ACC112 (cell line): Measurements from ENCODE around the gene AP2A2.

ENCODE experiments used
- H2AFZ ChIP-seq: fragments of 200-600 bp; sonication (generic); one replicate; pipeline ENCODE4 v1.6.0; 2017; ENCODE audit warnings: antibody characterized with exemption, low read length; ENCODE audit not compliant: unreplicated experiment
- H3K27ac ChIP-seq: fragments of 200-600 bp; sonication (generic); 2 replicates; pipeline ENCODE4 v1.5.1; 2014; ENCODE audit warnings: low read depth, mild to moderate bottlenecking, antibody characterized with exemption, low read length, moderate library complexity
- H3K27me3 ChIP-seq: fragments of 200-600 bp; sonication (generic); 2 replicates; pipeline ENCODE4 v1.6.1; 2014; ENCODE audit warnings: mild to moderate bottlenecking, antibody characterized with exemption, low read length, moderate library complexity, mixed read lengths; ENCODE audit not compliant: insufficient read depth
- H3K36me3 ChIP-seq: fragments of 200-600 bp; sonication (generic); 2 replicates; pipeline ENCODE4 v1.6.1; 2016; ENCODE audit warnings: mild to moderate bottlenecking, antibody characterized with exemption, low read length, moderate library complexity, mixed read lengths; ENCODE audit not compliant: insufficient read depth
- H3K4me1 ChIP-seq: fragments of 200-600 bp; sonication (generic); one replicate; pipeline ENCODE4 v1.6.1; 2016; ENCODE audit warnings: low read length, mixed read lengths; ENCODE audit not compliant: insufficient read depth, unreplicated experiment, control insufficient read depth
- H3K4me3 ChIP-seq: fragments of 200-600 bp; sonication (generic); 2 replicates; pipeline ENCODE4 v1.5.1; 2014; ENCODE audit warnings: mild to moderate bottlenecking, low read depth, low read length
- H3K79me2 ChIP-seq: fragments of 200-600 bp; sonication (generic); one replicate; pipeline ENCODE4 v1.6.0; 2016; ENCODE audit warnings: low read length; ENCODE audit not compliant: control insufficient read depth, unreplicated experiment, insufficient read depth

Gene AP2A2

DNA sequence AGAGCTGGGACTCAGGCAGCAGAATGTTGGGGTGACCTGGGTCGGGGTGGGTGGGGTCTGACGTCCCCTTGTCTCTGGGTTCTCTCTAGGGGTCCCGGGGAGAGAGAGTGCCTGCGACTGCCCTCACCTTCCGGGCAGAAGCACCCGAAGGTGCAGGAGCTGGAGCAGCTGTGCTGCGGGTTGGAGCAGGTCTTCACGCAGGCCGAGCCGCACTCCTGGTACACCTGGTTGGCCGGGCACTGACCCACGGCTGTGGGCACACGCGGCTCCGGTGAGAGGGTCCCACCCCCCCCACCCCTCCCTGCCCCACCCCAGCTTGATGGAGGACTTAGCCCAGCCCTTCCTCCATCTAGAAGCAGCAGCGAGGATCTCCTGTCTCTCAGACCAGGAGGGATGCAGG is 104.4 kb downstream of the AP2A2 start:
- Histone ChIP-seq H3K27ac (no peak overlapping the region), H2AFZ (no peak overlapping the region), H3K36me3 (no peaks in the 10 kb centered on the region), H3K79me2 (no peaks in the 10 kb centered on the region), H3K4me3 (no peak overlapping the region), H3K4me1 (no peaks in the 10 kb centered on the region), H3K27me3 (no peaks in the 10 kb centered on the region)

DNA sequence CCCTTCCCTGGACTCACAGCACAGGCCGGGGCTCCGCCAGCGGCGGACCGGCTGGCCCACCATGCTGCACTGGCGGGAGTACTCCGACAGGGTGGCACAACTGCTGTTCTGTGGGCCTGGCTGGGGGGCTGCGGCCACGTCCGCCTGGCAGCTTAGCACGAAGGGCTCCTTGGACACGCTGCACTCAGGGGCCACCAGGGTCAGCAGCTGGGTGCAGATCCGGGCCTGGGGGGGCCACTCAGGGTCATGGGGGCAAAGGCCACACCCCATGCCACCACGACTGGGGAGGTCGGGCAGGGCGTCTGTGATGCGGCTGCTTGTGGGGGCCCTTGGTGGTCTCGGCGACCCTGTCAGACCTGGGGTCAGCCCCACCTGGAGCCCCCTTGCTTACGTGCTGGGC is 104.9 kb downstream of the AP2A2 start:
- Histone ChIP-seq H3K27ac (no peak overlapping the region), H3K36me3 (no peaks in the 10 kb centered on the region), H3K4me1 (no peaks in the 10 kb centered on the region), H3K27me3 (no peaks in the 10 kb centered on the region), H3K4me3 (no peak overlapping the region), H2AFZ (no peak overlapping the region), H3K79me2 (no peaks in the 10 kb centered on the region)

DNA sequence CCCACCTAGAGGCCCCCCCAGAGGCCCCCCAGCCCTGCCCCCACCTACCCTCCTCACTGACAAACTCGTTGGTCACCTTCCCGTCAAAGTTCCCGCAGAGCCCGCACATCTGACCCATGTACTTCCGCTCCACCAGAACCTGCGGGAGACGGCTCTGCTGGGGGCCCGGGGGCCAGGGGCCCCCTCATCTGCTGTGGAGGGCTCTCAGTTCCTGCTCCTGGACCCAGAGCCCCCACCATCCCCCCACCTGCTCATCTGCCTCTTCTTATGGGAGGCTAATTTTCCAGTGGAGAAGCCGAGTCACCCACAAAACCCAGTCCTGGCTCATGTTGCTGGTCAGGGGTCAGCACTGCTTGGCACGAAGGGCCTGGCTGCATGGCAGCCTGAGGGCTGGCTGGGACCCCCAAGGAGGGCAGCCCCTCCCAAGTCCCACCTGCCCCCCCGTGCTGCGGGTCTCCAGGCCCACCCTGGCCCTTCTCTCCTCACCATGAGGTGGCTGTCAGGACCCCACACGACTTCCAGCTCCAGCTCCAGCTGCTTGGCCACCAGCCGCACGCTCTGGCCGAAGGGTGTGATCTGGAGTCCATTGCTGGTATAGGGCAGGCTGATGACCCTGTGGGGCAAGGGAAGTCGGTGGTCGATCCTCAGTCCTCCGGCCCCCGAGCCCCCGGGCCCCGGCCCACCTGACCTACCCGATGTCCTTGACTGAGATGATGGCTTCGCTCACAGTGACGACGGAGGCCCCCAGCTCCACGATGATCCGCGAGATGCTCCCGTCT is 105.6 kb downstream of the AP2A2 start:
- H3K4me3 ChIP-seq: no peak overlapping the region
- H3K36me3 ChIP-seq: no peaks in the 10 kb centered on the region
- H3K4me1 ChIP-seq: no peaks in the 10 kb centered on the region
- H2AFZ ChIP-seq: no peak overlapping the region
- H3K27ac ChIP-seq: no peak overlapping the region
- H3K27me3 ChIP-seq: no peaks in the 10 kb centered on the region
- no peaks in the 10 kb centered on the region for H3K79me2 ChIP-seq

GRCh38 chr11:1032310-1032891 is 106.7 kb downstream of the AP2A2 start:
- Histone ChIP-seq H3K27me3 (no peaks in the 10 kb centered on the region), H3K79me2 (no peaks in the 10 kb centered on the region), H3K27ac (no peak overlapping the region), H3K4me1 (no peaks in the 10 kb centered on the region), H2AFZ (no peak overlapping the region), H3K36me3 (no peaks in the 10 kb centered on the region), H3K4me3 (no peak overlapping the region)

DNA sequence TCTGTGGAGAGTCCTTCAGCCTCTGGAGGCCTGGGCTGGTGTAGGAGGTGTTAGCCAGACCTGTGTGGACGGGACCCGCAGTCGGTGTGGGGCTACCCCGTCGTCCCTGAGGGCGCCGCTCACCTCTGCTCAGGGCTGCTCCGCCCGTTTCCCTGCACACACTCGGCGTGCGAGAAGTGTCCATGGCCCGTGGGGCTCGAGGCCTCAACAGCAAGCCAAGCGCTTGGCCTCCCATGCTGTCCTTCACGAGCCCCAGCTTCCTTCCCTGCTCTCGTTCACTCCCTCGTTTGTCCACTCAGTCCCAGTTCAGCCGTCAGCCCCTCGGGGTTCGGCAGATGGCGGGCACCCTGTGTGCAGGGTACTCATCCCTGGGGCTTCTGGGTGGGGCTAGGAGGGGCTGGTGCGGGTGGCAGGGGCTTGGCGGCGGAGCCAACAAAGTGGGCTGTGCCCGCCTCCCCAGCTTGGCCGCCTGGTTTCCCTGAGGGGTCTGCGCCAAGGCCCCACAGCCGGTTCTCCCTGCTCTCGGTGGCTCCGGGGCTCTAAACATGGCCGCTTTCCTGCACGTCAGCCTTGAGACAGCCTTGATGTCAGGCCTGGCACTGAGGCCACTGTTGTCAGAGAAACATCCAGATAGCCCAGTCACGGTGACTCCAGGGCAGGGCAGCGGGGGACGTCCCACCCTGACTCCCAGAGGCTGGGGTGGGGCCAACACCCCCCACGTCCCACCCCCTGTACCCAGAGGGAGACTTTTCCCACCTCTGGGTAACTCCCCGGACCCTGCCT is 107.5 kb downstream of the AP2A2 start:
- Histone ChIP-seq H2AFZ (no peak overlapping the region), H3K4me3 (no peak overlapping the region), H3K27ac (no peak overlapping the region), H3K36me3 (no peaks in the 10 kb centered on the region), H3K4me1 (no peaks in the 10 kb centered on the region), H3K27me3 (no peaks in the 10 kb centered on the region), H3K79me2 (no peaks in the 10 kb centered on the region)

DNA sequence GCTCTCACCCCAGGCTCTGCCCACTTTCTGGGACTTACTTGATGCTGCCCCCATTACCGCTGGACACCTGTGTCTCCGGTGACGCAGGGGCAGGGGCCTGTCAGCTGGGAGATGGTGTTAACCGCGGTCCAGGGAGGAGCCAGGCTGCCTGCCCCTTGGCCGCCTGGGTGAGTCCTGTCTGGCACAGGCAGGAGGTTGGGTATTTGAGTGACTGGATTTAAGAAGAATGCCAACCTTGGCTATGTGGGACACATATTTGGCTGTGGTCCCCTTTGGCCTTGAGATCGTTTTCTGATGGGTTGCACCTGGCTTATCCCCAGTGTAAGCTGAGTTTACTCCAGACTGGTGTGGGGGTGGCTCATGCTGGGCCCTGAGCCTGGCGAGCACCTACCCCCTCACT is 108.3 kb downstream of the AP2A2 start:
- H3K36me3 ChIP-seq: no peaks in the 10 kb centered on the region
- no peaks in the 10 kb centered on the region for H3K4me1 ChIP-seq

GRCh38 chr11:1034456-1035295 is 109.0 kb downstream of the AP2A2 start:
- Histone ChIP-seq H2AFZ (no peak overlapping the region), H3K27ac (no peak overlapping the region), H3K4me3 (no peak overlapping the region), H3K79me2 (no peaks in the 10 kb centered on the region), H3K36me3 (no peaks in the 10 kb centered on the region), H3K4me1 (no peaks in the 10 kb centered on the region), H3K27me3 (no peaks in the 10 kb centered on the region)

More for the DNA sequence above, 108.3 kb downstream of the AP2A2 start:
- Histone ChIP-seq H3K27me3 (no peaks in the 10 kb centered on the region), H3K27ac (no peak overlapping the region), H2AFZ (no peak overlapping the region), H3K4me3 (no peak overlapping the region), H3K79me2 (no peaks in the 10 kb centered on the region)

GRCh38 chr11:1035577-1036283 is 110.1 kb downstream of the AP2A2 start:
- Histone ChIP-seq H3K36me3 (no peaks in the 10 kb centered on the region), H3K27me3 (no peaks in the 10 kb centered on the region), H3K27ac (no peak overlapping the region), H2AFZ (no peak overlapping the region), H3K4me1 (no peaks in the 10 kb centered on the region), H3K4me3 (no peak overlapping the region), H3K79me2 (no peaks in the 10 kb centered on the region)

- Histone ChIP-seq H3K27ac (no peak within 1 kb of the TSS), H2AFZ (no peak within 1 kb of the TSS), H3K79me2 (no peaks in the 10 kb centered on the region), H3K4me1 (no peaks in the 10 kb centered on the region), H3K36me3 (no peaks in the 10 kb centered on the region), H3K27me3 (no peaks in the 10 kb centered on the region), H3K4me3 (no peak within 1 kb of the TSS)
These were observed 110.7 kb downstream of the AP2A2 start, which contains the start of gene MUC6 for GRCh38 chr11:1036303-1036923. TSS of gene MUC6 (minus strand) at chr11:1036718. CDS start at chr11:1036655, 63 bp downstream.
